H1 (cell line): ENCODE data around the gene UVRAG.

Source experiments
- GABPA ChIP-seq: IDR thresholded peaks from 2 replicates; pipeline ENCODE4 v1.6.1; 2011; ENCODE audit warnings: mild to moderate bottlenecking, low read length, moderate library complexity, borderline replicate concordance; ENCODE audit not compliant: insufficient read depth
- KDM4A ChIP-seq: IDR thresholded peaks from one replicate; pipeline ENCODE4 v1.7.1; 2012; ENCODE audit warnings: low read depth, mild to moderate bottlenecking, moderate library complexity, low read length, inconsistent platforms; ENCODE audit not compliant: severe bottlenecking
- MAX ChIP-seq: IDR thresholded peaks from 2 replicates; pipeline ENCODE4 v1.6.1; 2012; ENCODE audit warnings: inconsistent platforms
- RFX5 ChIP-seq: IDR thresholded peaks from 2 replicates; pipeline ENCODE4 v1.6.1; 2011; ENCODE audit warnings: low read depth, low read length, improper control_type of control experiment, borderline replicate concordance
- USF2 ChIP-seq: IDR thresholded peaks from 2 replicates; pipeline ENCODE4 v1.6.1; 2011; ENCODE audit warnings: low read length, improper control_type of control experiment

GRCh38 chr11:76023236-76024068 lies 208.4 kb downstream of the UVRAG start:
- TF ChIP-seq KDM4A (no peak), RFX5 (no peak), USF2 (no peak), MAX (no peak), GABPA (no peak)
